GM12875 (cell line): ENCODE measurements around the gene SRRM2.
A peak's percentile ranks its signal among the peaks of the same experiment; 100 is the strongest.

ENCODE experiments used
- H3K4me3 ChIP-seq: one replicate; pipeline ENCODE4 v1.5.1; 2011; ENCODE audit warnings: low read depth, low read length, control low read depth
- TF ChIP-seq, protein P1 (sequence below): IDR thresholded peaks from 2 replicates; pipeline ENCODE4 v1.5.1; 2011; ENCODE audit warnings: low read depth, mild to moderate bottlenecking, control low read depth, inconsistent platforms, low read length, moderate library complexity, borderline replicate concordance; ENCODE audit not compliant: insufficient read depth

The SRRM2 gene

DNA sequence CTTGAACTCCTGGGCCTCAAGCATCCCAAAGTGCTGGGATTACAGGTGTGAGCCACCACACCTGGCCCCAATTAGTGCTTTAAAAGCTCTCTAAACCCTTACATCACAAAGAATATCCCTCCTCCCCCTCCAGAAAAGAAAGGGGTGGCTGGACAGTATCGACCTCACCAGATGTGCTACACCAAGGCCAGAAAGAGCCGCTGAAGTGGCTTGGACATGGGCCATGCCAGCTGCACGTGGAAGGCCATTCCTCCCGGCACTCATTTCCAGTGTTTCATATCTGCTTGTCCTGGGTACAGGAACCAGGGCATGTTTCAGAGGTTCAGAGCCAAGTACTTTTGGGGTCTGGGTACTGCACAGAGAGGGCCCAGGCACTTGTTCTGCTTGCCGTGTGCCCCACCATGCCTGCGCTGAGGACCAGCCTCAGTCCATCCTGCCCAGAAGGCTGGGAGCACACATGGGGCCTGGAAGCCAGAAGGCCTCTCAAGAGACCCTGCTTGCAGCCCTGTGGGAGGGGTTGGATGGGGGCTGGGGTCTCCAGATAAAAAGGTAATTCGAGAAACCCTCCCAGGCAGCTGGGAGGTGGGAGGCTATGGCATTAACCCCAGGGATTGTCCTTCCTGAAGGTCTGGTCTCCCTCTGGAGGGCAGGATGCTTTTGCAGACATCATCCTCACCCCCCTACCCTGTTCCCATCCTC lies 3.5 kb upstream of the SRRM2 start:
- no peak overlapping the region for H3K4me3 ChIP-seq
- TF ChIP-seq, protein P1, sequence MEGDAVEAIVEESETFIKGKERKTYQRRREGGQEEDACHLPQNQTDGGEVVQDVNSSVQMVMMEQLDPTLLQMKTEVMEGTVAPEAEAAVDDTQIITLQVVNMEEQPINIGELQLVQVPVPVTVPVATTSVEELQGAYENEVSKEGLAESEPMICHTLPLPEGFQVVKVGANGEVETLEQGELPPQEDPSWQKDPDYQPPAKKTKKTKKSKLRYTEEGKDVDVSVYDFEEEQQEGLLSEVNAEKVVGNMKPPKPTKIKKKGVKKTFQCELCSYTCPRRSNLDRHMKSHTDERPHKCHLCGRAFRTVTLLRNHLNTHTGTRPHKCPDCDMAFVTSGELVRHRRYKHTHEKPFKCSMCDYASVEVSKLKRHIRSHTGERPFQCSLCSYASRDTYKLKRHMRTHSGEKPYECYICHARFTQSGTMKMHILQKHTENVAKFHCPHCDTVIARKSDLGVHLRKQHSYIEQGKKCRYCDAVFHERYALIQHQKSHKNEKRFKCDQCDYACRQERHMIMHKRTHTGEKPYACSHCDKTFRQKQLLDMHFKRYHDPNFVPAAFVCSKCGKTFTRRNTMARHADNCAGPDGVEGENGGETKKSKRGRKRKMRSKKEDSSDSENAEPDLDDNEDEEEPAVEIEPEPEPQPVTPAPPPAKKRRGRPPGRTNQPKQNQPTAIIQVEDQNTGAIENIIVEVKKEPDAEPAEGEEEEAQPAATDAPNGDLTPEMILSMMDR, result no peak

DNA sequence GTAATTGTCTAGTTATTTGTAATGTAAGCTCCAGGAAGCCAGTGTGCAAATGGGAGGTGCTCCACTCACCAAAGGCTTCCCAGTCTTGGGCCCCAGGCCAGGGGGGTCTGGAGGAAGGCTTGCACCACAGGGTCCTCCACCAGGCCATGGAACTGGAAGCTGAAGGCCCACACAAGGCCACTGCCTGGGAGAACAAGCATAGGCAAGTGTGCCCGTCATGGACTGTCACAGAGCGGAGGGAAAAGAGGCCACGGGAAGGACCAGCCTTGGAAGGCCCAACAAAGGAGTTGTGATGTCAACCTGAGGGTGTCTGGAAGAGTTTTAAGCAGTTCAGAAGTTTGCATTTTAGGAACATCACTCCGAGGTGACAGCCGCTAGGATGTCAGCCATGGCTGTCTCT lies 3.0 kb upstream of the SRRM2 start:
- no peak overlapping the region for H3K4me3 ChIP-seq
- TF ChIP-seq, protein P1, result no peak

DNA sequence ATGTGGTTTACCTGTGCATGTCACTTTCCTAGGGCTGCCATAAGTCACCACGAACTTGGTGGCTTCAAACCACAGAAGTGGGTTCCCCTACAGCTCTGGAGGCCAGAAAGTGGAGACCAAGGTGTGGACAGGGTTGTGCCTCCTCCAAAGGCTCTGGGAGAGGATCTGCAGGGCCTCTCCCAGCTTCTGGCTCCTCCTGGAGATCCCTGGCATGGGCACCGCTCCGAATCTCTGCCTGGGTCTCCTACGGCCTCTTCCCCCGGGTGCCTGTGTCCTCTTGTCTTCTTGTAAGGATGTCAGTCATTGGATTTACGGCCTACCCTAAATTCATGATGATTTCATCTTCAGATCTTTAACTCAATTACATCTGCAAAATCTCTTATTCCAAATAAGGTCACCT lies 2.5 kb upstream of the SRRM2 start:
- no peak overlapping the region for H3K4me3 ChIP-seq
- TF ChIP-seq, protein P1, result no peak

DNA sequence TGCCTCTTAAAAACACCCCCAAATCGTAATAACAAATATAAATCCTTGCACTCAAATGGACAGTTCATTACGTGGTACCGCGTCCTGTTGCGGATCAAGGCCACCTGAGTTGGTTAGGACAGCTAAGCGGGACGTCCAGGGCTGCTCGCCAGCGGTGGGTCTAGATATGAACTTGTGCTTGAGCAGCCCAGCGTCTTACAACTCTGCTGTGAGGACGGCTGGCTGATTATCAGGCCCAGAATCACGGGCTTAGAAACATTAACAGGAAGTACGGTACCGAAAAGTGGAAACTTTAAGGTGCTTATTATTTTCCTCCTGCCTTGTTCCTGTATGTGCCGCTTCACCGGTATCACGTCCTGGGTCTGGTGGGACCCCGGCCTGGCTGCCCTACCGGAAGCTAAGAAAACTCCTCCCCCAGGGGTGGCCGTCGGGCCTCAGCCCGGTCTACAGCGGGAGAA lies 832 bp upstream of the SRRM2 start:
- TF ChIP-seq, protein P1, result no peak
- peak overlapping the region; percentile 71 for H3K4me3 ChIP-seq

DNA sequence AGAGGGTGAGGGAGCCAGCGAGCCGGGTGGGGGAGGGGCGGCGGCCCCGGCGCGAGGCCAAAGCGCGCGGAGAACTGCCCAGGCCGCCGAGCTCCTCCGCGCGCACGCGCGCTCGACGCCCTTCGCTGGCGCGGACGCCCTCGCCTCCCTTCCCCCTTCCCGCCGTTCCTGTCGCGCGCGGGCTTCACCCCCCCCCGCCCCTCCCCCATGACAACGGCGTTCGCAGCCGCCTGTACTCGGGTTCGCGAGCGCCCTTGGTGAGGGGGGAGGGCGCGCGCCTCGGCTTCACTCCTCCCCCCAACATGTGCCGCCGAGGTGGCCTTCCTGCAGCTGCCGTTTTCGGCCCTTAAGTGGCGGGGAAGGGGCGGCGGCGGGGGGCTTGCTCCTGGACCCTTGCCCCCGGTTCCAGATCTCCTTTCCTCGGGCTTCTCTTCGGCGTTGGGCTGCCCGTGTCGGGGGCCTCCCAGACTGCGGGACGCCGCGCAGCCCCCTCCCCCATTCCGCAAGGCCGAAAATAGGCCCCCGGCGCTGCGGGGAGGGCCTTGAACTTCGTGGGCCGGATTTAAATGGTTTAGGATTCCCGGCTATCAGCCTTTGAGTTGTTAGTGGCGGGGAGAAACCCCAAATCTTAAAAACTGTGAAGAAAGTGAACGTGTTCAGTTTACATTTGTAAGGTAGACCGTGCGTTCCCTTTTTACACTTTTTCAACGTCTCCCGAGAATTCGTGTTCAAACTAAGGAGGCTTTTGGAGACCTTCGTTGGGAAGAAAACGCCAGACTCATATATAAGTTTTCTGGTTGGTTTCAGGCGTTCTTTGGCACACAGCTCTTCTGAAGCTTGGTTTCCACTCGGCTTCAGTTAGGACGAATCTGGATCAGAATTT lies 653 bp downstream of the SRRM2 start:
- TF ChIP-seq, protein P1, result no peak
- H3K4me3 ChIP-seq, result peak overlapping the region; percentile 71

DNA sequence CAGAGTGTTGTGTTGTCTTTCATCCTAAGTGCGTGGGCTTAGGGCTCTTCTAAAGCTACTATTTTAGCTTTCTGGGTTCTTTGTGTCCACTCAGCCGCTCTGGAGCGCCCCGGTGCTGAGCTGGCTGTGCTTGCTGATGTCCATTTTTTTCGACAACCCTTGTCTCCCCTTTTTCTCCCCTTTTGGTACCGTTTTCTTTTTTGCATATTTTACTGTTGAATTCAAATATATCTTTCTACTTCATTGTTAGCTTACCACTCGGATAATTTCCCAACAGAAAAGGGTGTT lies 1.2 kb downstream of the SRRM2 start:
- TF ChIP-seq, protein P1, result no peak
- H3K4me3 ChIP-seq, result peak overlapping the region; percentile 71

DNA sequence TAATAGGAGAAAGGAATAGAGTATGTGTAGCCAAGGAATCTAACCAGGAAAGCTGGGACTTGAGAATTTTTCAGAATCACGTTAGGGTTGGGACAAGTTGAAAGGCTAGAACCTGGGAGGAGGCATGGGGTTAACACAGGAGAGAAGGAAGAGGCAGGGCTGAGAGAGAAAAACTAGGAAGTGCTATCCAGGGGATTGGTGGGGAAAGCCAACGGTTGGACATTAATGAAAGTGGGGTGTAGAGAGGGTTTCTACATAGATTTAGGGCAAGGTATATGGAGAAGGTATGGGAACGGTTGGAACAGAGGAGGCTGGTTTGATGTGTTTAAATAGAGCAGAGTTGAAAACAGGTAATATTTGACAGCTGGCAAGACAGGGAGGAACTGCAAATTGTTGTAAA lies 2.7 kb downstream of the SRRM2 start:
- H3K4me3 ChIP-seq, result no peak overlapping the region

More for the DNA sequence above, 2.7 kb downstream of the SRRM2 start:
- TF ChIP-seq, protein P1, result no peak
